GM18517 (cell line): ENCODE results near the gene TMEM125.

Experiments used
- ATAC-seq: cut with Tn5 transposase; IDR thresholded peaks from one replicate; pipeline ENCODE4 v1.9.1; 2021; ENCODE audit warnings: mild to moderate bottlenecking, moderate library complexity; ENCODE audit not compliant: unreplicated experiment

TMEM125 gene

DNA sequence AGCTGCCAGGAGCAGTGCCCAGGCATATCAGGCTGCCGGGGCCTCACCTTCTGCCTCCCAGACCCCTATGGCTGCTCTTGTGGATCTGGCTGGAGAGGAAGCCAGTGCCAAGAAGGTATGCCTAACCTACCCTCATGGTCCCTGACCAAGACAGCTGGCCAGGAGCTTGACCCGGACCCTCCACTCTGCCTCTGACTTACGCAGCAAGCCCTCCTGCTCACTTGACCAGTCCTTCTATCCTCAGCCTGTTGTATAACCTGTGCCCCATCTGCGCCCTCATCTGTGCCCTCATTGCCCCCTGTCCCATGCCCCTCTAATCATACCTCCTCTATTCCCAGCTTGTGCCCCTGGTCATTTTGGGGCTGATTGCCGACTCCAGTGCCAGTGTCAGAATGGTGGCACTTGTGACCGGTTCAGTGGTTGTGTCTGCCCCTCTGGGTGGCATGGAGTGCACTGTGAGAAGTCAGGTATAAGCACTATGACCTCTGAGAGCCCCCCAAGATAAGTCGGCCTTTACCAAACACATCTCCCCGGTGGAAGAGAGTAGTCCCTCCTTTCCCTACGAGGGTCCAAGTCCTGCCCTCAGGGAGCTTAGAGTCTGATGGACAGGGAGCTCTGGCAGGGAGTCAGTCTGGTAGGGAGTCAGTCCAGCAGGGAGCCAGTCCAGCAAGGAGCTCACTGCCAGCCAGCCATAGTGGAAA lies 37.8 kb downstream of the TMEM125 start:
- no peak for ATAC-seq

DNA sequence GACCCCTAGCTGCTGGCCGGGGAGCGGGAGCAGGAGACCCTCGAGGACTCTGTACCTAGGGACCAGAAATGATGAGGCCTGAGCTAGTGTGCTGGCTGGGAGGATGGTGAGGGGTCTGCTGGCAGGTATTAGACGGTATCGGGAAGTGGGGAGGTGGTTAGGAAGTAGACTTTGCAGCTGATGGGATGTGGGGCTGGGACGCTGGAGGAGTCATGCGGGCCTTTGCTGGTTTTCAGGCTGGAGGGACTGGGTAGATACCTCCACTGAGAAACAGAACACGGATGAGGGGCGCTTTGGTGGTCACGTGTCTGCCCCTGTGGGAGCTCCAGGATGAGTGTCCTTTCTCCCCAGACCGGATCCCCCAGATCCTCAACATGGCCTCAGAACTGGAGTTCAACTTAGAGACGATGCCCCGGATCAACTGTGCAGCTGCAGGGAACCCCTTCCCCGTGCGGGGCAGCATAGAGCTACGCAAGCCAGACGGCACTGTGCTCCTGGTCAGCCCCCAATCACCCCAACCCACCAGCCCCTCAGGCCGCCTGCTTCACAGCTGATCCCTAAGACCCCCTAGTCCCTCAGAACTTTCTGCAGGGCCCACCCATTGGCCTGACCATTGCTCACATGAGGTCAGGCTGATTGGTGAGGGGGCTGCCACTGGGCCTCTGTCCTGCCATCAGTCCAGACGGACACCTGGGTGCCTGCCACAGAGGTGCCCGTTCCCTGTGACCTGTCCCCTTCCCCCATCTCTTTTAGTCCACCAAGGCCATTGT lies 39.0 kb downstream of the TMEM125 start:
- ATAC-seq = no peak

DNA sequence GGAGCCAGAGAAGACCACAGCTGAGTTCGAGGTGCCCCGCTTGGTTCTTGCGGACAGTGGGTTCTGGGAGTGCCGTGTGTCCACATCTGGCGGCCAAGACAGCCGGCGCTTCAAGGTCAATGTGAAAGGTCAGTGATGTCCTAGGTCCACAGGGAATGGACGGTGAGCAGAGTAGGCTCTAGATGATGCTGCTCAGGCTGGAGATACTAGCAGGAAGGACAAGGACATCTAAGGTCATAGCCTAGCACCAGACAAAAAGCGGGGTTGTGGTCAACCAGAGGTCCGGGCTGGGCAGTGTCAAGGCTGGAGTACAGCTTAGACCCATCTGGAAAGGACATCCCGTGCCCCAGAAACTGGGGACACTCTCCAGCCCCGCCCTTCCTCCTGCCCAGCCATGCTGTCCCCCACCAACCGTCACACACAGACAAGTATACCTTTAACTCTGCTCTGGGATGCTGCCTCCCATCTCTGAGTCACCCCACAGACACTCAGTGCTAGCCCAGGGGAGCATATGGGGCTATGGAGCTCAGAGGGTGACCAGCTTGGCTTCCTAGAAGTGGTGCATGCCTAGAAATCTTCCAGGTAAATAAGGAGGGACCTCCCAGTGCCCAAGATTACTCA lies 39.7 kb downstream of the TMEM125 start:
- ATAC-seq = no peak

DNA sequence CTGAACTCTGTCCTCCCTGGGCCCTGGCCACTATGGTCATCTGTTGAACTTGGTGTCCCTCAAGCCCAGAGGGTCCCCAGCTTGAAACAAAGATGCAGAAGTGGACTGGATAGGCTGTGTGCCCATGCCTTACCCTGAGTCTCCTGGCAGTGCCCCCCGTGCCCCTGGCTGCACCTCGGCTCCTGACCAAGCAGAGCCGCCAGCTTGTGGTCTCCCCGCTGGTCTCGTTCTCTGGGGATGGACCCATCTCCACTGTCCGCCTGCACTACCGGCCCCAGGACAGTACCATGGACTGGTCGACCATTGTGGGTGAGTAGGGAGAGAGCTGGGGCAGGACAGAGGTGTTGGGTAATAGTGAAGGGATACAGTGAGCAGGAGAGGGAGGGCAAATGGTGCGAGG lies 41.7 kb downstream of the TMEM125 start:
- ATAC-seq = no peak

DNA sequence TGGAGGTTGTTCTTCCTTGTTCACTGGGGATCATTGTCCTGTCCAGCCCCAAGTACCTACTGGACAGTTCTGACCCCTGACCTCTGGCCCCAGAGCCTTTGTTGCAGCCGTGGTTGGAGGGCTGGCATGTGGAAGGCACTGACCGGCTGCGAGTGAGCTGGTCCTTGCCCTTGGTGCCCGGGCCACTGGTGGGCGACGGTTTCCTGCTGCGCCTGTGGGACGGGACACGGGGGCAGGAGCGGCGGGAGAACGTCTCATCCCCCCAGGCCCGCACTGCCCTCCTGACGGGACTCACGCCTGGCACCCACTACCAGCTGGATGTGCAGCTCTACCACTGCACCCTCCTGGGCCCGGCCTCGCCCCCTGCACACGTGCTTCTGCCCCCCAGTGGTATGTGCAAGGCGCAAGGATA lies 42.4 kb downstream of the TMEM125 start:
- ATAC-seq = no peak

DNA sequence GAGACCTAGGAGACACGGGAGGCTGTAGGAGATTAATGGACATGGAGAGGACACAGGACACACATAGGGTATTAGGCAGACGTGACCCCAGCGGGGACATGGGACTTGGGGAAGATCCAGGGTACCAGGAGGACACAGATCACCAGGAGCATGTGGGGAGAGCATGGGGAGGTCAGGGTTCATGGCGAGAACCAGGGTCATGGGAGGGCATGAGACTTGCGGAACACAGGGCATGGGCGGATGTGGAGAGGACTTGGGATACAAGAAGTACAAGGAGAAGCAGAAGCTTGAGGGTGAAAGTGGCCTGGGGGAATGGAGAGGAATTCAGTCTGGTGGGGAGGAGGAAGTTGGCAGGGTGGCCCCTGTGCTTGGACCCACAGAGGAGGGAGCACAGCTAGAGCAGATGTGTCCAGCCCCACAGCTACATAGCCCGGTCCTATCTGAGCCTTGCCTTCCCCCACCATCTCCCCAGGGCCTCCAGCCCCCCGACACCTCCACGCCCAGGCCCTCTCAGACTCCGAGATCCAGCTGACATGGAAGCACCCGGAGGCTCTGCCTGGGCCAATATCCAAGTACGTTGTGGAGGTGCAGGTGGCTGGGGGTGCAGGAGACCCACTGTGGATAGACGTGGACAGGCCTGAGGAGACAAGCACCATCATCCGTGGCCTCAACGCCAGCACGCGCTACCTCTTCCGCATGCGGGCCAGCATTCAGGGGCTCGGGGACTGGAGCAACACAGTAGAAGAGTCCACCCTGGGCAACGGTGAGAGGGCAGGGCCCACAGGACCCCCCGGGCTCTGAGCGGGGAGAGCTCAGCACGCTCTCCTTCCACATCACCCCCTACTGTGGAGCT lies 43.1 kb downstream of the TMEM125 start:
- ATAC-seq = no peak

DNA sequence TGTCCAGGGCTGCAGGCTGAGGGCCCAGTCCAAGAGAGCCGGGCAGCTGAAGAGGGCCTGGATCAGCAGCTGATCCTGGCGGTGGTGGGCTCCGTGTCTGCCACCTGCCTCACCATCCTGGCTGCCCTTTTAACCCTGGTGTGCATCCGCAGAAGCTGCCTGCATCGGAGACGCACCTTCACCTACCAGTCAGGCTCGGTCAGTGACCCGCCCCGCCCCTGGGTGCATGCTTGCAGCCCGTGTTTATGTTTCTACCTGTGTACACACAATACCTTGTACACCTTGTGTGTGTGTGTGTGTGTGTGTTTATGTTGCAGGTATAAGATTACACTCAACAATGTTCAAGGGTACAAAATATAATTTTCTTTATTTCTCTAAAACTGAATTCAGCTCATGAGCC lies 44.0 kb downstream of the TMEM125 start:
- ATAC-seq = no peak

DNA sequence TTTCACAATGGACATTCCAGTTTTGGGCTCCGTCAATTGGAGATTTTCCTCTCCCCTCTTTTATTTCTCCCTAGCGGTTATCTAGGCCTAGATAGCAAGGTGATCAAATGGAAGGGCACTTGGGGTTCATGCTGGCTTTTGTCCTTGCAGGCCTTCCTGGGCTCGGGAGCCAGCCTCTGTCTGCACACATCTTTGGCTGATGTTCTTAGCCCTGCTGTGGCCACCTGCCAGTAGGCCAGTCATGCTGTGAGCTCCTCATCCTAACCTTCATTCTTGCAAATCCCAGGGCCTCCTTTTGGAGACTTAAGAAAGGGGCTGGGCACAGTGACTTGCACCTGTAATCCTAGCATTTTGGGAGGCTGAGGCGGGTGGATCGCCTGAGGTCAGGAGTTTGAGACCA lies 44.5 kb downstream of the TMEM125 start:
- ATAC-seq = no peak

DNA sequence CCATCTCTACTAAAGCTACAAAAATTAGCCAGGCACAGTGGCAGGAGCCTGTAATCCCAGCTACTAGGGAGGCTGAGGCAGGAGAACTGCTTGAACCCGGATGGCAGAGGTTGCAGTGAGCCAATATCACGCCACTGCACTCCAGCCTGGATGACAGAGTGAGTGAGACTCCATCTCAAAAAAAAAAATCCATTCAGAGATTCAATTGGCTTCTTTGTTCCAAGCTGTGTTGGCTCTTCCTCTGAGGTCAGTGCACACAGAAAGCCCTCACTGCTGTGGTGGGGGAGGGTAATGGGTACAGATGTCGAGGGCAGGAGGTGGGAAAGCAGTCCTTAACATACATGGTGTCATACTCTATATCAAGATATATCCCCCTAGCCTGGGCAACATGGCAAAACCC lies 45.7 kb downstream of the TMEM125 start:
- ATAC-seq = no peak

DNA sequence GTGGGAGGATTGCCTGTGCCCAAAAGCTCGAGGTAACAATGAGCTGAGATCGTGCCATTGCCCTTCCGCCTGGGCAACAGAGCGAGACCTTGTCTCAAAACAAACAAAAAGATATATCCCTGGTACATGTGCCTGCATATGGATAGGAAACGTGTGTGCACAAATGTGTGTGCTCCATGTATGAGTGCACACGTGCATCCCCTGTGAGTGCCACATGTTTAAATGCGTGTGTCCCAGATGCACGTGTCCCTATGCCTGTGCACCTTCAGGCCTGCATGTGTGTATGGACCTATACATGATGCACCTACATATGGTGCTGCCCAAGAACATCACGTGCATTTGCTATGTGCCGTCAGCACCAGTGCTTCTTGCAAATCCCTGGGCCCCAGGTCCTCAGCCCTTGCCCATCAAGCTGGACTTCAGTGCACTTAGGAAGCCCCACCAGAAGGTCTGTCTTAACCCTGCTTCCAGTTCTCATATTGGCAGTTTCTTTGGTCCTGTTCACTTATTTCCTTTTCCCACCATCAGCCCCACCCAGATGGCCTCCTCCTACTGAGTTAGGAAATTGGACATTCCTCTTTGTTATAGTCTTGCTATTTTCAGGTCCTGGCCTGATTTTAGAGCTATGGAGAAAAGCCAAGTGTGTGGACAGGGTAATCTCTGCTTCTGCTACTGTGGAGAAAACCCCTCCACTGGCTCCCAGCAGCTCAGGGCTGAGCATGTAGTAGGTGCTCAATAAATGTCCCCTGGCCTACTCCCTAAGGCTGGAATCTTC lies 46.4 kb downstream of the TMEM125 start:
- ATAC-seq = no peak

DNA sequence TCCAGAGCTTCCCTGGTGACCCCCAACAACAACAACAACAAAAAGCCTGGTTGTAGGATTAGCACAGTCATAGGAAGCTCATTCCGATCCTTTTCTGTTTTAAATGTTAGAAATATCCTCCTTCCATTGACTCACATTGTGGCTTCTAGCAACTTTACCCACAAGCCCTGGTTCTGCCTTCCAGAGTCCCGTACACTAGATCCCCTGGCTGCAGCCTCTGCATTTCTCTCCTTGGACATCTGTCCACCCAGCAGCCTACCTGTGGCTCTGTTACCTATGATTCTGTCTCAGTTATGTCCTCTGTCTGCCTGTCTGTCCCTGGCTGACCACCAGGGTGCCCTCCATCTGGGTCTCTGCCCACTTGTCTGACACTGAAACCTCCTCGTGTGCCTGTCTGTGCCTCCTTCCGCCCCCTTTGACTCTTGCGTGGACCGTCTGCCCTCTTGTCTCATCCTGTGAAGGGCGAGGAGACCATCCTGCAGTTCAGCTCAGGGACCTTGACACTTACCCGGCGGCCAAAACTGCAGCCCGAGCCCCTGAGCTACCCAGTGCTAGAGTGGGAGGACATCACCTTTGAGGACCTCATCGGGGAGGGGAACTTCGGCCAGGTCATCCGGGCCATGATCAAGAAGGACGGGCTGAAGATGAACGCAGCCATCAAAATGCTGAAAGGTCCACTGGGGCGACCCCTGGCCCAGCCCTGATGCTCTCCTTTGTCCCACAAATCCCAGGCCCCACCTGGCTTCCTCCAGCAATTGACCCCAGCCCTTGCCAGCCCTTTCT lies 47.1 kb downstream of the TMEM125 start:
- no peak for ATAC-seq

DNA sequence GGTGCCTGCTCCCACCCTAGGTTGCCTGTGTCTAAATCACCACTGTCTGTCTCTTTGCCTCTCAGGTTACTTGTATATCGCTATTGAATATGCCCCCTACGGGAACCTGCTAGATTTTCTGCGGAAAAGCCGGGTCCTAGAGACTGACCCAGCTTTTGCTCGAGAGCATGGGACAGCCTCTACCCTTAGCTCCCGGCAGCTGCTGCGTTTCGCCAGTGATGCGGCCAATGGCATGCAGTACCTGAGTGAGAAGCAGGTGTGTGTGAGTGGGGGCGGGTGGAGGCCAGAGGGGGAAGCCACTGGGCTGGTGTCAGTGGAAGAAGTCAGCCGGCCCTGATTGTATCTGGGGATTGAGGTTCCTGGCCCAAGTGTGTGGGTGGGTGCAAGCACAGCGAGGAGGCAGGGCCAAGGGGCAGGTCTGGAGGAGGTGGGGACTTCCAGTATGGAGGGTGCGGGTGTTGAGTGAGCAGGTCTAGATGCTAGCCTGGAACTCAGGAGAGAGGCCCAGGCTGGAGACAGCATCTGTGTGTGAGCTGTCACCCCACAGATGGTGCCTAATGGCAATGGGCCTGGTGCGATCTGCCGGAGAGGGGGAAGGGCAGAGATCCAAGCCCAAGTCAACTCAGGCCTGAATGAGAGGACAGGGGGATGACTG lies 48.2 kb downstream of the TMEM125 start:
- no peak for ATAC-seq

DNA sequence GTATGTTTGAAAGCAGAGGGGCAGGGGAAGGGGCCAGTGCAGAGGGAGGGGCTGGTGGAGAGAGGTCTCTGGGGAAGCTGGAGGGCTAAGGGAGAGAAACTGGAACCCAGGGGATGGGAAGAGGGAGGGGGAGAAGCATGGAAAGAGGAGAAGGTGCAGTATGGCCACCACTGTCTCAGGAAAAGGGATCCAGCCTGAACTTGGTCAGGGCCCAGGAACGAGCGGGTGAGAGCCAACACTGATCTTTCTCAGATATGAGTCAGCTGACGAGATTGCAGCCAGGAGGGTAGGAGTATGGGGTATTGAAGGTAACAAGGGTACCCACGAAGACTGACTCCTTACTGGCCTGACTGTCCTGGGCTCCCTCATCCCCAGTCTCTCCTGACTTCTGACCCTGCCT lies 49.0 kb downstream of the TMEM125 start:
- ATAC-seq = no peak

DNA sequence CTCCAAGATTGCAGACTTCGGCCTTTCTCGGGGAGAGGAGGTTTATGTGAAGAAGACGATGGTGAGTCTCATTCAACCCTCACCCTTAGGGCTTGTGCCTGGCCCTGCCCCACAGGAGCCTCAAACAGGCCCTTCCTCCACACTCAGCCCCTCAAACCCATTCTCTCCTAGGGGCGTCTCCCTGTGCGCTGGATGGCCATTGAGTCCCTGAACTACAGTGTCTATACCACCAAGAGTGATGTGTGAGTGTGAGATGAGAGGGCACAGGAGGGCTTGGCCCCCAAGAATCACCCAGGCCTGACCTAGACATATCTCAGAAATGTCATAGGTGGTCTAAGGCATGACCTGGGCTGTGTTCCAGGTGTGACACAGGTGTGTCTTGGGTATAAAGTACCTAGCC lies 49.5 kb downstream of the TMEM125 start:
- no peak for ATAC-seq

DNA sequence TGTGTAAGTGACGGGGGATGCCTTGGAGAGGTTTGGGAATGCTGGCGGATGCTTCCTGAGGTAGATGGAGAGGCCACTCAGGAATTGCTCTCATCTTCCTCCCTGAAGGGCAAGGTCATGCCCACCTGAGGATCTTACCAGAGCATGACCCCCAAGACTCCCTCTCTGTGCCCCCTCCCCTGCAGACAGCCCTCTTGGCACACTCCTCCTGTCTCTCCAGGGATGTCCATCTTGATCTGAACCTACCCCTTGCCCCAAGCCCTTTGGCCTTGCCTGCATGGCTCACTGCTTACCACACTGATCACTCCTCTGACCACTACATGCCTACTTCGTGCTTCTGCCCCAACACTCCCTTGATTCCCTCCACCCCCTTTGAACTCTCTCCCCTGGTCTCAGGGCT lies 50.0 kb downstream of the TMEM125 start:
- no peak for ATAC-seq

DNA sequence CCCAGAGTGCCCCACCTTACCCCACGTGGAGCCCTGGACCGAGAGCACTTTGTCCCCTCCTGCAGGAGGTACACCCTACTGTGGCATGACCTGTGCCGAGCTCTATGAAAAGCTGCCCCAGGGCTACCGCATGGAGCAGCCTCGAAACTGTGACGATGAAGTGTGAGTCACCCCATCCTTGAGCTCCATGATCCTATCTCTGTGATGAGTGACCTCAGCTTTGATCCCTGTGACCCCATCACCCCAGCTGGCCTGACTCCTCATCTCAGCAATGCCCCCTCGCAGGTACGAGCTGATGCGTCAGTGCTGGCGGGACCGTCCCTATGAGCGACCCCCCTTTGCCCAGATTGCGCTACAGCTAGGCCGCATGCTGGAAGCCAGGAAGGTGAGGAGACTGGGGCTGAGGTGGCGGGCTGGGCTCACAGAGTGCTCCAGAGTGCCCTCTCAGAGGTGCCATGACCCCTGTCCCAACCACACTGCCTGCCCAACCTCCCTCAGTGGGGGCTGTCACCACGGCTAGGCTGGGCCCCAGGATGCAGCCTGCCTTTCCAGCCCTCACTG lies 51.6 kb downstream of the TMEM125 start:
- ATAC-seq = no peak

DNA sequence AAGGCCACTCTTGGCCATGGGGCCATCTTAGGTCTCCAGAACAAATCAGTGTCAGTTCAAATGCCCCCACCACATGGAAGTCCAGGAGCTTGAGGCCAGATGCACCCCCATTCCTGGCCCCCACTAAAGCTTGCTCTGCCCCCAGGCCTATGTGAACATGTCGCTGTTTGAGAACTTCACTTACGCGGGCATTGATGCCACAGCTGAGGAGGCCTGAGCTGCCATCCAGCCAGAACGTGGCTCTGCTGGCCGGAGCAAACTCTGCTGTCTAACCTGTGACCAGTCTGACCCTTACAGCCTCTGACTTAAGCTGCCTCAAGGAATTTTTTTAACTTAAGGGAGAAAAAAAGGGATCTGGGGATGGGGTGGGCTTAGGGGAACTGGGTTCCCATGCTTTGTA lies 52.7 kb downstream of the TMEM125 start:
- no peak for ATAC-seq
